GM18502 (cell line): ENCODE results near the gene RXFP3.
"Not testable (repeated sequence)": the region's sequence is repeated elsewhere in the genome, so short reads cannot be mapped to it uniquely, and the experiment has no call there.

Experiments used
- ATAC-seq: cut with Tn5 transposase; IDR thresholded peaks from one replicate; pipeline ENCODE4 v1.9.1; 2021; ENCODE audit warnings: mild to moderate bottlenecking; ENCODE audit not compliant: unreplicated experiment, poor library complexity

The RXFP3 gene

DNA sequence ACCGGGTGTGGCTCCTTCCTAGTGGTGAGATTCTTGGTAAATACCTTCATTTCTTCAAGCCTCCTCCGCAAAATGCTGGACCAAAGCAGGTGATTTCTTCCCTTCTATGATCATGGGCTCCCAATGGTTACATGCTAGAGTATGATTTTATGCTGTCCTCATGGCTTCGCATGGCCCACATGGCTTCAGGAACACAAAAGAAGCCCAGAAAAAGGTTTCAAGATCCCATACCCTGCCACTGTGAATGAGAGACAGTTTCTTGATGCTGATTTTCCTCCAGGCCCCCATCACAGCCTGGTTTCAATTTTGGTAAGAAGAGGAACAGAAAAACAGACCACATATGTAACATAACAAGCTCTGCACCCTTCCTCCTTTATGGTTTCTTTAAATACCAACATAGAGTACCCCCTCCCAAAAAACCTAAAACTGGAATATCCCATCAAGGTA is 2.4 kb upstream of the RXFP3 start:
- peak; percentile 88 for ATAC-seq

DNA sequence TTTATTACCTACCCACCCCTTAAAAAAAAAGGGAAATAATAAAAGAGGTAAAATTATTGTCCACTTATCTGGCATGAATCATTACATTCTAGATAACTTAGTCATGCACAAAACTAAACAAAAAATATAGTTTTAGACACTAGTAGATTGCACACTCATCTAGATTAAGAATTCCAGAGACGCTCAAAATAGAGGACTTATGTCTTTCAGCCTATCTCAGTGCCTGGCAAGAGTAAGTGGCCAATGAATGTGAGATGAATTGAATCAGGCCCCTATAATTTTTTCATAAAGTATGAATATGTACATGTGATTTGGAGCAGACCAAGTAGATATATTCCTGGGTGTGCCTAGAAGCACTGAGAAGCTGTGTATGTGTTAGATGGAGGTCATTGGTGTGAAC is 2.0 kb upstream of the RXFP3 start:
- peak; percentile 34 for ATAC-seq

DNA sequence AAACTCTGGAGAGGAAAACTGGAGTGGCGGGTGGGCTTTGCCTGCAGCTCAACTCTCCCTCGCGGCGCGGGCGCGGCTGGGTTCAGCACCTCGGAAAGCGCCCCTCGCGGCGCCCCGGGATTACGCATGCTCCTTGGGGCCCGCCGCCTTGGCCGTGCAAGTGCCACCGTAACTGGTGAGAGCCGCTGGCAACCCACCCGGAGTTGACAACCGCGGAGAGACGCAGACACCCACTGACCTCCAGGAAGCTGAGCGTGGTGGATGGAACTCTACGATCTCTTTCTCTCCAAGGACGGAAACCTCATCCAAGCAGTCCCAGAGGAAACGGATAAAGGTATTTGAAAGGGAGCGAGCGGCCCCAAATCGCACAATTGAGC is 194 bp upstream of the RXFP3 start:
- ATAC-seq, result peak; percentile 48

DNA sequence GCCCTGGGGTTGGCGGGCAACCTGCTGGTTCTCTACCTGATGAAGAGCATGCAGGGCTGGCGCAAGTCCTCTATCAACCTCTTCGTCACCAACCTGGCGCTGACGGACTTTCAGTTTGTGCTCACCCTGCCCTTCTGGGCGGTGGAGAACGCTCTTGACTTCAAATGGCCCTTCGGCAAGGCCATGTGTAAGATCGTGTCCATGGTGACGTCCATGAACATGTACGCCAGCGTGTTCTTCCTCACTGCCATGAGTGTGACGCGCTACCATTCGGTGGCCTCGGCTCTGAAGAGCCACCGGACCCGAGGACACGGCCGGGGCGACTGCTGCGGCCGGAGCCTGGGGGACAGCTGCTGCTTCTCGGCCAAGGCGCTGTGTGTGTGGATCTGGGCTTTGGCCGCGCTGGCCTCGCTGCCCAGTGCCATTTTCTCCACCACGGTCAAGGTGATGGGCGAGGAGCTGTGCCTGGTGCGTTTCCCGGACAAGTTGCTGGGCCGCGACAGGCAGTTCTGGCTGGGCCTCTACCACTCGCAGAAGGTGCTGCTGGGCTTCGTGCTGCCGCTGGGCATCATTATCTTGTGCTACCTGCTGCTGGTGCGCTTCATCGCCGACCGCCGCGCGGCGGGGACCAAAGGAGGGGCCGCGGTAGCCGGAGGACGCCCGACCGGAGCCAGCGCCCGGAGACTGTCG is 976 bp downstream of the RXFP3 start:
- ATAC-seq, result no peak

DNA sequence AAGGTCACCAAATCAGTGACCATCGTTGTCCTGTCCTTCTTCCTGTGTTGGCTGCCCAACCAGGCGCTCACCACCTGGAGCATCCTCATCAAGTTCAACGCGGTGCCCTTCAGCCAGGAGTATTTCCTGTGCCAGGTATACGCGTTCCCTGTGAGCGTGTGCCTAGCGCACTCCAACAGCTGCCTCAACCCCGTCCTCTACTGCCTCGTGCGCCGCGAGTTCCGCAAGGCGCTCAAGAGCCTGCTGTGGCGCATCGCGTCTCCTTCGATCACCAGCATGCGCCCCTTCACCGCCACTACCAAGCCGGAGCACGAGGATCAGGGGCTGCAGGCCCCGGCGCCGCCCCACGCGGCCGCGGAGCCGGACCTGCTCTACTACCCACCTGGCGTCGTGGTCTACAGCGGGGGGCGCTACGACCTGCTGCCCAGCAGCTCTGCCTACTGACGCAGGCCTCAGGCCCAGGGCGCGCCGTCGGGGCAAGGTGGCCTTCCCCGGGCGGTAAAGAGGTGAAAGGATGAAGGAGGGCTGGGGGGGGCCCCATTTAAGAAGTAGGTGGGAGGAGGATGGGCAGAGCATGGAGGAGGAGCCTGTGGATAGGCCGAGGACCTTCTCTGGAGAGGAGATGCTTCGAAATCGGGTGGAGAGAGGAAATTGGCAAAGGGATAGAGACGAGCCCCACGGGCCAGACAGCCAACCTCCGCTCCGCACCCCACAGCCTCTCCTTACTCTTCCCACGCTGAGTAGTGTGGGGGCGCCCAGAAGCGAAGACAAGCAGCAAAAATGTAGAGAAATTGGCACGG is 1.7 kb downstream of the RXFP3 start:
- ATAC-seq, result no peak

DNA sequence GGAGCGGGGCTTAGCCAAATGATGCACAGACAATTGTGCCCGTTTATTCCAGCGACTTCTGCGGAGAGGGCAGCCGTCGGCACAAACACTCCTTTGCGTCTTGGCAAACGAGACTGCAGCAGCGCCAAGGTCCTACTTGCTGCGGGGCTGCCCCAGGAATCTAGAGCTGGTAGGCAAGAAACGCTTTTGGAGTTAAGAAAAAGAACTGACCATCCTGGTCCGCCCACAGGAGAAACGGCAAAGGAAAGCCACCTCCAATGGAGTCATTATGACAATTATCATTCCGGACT is 2.3 kb downstream of the RXFP3 start:
- no peak for ATAC-seq

DNA sequence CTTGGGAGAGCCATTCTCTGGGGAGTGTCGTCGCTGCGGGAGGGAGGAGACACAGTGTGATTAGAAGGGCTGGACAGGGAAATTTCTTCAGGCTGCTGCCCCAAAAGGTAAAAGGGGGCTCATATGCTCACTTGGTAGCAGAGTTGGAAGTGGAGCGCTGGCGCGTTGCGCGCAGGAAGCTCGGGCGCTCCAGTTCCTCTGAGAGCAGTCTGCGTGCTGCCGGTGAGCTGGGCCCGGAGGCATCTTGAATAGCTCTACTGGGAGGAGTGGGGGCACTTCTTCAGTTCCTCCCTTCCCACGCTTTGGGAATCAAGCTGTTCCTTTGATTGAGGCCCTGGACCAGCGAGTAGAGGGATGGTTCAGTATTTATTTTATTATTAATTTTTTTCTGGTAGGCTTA is 2.7 kb downstream of the RXFP3 start:
- ATAC-seq, result no peak

DNA sequence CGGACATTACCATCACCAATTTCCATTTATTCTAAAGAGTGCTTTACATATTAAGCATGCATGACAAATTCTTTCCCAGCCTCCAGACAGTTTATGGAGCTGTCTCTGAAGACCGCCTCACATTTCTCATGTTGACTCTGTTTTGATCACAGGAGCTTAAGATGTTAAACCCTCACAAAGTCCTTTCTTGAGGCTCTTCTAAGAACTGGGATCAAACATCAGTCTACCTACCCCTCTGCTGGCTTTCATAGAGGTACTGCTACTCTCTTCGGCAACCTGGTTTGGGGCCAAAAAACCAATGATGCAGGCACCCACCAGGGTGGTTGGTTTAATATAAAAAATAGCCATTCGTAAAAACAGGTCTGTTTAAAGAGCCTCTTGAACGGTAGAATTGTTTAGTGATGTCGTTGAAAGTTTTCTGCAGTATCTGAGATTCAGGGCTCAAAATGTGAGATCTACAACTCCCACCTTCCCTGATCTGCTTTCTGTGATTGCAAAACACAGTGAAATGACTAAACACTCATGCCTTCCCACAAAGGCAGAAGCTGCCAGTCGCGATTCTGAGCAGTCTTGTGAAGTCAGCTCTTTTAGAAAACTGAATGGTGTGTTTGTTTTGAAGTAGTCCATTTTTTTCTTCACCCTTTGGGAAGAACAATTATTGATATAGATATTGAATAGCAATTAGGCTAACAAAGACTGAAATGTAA is 3.5 kb downstream of the RXFP3 start:
- ATAC-seq, result no peak

DNA sequence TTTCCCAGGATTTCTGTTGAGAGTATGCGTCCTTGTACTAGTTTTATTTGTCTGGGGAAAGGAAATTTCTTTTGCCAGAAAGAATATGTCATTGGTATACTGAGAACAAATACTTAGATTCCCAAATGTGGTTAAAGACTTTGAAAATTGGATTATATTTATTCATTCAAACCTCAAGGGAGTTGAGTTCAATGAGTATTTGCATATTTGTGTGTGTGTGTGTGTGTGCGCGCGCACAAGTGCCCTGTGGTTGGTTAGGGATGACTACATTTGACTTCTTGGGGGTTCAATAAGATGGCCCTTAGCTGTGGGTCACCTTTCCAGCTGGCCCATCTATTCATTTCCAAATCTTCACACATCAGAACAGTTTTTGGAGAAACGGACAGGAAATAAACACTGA is 4.9 kb downstream of the RXFP3 start:
- ATAC-seq, result no peak

DNA sequence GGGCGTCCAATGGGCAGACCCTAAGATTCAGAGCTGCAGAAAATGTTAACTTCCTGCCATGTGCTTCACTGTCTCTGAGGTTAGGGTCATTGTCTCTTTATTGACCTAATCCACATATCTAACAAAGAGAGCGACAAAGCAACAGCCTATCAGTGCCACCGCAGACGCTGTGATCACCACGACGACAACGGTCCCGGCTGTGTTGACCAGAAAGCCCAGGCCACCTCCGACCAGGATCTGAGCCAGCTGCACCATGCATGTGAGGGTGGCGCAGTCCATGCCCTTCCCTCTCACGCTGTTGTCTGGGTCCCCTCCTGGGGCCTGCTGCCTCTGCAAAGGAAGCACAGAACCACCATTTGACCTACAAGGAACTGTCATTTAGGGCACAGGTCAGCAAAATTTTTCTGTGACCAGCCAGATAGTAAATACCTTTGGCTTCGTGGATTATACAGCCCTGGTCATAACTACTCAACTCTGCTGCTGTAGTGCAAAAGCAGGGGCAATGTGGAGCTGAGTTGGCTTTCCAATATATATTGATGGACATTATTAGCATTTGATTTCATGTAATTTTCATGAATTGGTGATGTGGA is 8.5 kb downstream of the RXFP3 start:
- ATAC-seq, result no peak

DNA sequence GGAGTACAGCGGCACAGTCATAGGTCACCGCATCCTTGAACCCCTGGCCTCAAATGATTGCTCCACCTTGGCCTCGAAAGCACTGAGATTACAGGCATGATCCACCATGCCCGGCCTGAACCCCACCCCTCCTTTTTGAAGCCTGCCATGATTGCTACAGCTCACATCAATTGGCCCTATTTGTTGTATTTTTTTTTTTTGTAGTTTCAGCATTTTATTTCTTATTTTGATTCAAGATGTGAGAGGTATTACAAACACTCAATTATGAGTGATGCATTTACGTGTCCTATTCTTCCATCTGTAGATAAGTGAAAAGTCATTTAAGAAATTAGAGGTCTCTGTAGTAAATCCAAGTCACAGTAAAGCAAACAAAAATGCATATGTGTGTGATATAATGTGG is 16.0 kb downstream of the RXFP3 start:
- not testable (repeated sequence) for ATAC-seq

DNA sequence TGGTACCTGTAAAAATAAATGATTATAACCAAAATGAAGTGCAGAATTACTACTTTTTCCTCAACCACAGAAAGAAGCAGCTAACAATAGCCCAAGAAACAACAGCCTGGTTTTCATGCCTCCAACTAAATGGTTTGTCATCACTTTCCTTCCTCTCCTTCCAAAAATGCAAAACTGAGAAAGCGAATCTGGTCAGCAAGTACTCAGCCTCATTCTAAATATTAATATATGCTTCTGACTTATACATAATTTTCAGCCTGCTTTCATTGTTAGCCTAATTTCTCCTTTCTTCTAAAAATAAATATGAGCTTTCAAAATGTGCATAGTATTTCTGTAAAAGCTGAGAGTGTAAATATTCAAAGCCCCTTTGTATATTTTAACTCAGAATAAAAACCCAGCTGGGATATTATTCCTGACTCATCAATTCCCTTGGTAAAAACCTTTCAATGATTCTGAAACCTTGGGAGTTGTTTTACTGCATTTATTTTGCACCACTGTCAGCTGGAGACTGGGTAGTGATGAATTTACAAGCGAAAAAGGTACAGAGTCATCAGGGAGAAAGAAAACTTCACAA is 21.5 kb downstream of the RXFP3 start:
- no peak for ATAC-seq

DNA sequence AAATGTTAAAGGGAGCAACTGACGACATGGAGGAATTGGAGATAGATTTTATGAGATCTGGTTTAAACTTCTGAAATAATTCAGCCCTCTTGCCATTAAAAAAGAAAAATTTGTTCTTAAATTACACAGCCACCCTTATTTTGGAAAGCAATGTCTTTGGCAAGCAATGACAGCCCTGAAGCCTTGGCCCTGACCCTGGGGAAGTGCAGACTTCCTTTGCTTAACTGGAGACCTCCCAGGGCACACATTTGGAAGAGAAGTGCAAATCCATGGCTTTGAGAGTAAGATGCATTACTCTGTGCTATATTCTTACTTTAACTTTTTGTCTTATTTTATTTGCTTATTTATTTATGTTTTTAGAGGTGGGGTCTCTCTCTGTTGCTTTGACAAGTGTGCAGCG is 22.0 kb downstream of the RXFP3 start:
- ATAC-seq, result no peak

DNA sequence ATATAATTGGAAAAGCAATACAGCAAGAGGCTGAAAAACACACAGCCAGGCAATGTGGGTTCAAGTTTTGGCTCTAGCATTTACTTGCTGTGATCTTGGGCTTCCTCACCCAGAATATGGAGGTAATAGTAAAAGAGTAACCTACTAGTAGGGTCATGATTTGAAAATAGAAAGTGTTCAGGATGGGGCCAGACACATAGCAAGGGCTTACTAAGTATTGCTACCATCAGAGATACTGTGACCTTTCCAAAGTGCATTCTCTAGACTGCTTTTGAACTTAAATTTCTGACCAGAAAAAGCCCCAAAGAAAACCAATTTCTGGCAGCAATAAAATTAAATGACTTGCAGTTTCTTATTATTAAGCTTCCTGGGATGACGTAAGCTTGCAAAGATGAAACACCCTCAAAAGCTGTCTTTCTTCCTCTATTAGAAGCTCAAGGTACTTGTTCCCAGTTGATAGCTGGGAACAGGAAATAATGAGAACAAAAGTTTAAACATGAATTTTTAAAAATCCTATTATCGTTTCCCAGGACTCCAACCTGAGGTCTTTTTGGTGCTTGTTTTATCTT is 28.0 kb downstream of the RXFP3 start:
- peak; percentile 49 for ATAC-seq

DNA sequence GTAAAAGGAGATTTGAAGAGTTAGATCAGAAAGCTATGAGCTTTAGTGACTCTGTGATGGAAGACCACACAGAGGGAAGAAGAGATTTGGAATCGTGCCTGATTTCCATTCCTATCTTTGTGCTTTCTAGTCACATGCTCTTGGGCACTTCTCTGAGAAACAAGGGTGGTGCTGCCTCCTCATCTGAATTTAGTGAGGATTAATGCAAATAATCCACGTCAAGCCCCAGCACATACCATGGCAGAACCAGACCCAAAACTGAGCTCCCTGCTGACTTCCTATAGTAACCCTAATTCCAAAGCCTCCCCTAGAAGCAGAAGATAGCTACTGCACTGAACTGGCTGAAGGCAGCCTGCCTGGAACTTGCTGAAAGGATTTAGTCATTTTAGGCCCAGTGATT is 30.6 kb downstream of the RXFP3 start:
- no peak for ATAC-seq

DNA sequence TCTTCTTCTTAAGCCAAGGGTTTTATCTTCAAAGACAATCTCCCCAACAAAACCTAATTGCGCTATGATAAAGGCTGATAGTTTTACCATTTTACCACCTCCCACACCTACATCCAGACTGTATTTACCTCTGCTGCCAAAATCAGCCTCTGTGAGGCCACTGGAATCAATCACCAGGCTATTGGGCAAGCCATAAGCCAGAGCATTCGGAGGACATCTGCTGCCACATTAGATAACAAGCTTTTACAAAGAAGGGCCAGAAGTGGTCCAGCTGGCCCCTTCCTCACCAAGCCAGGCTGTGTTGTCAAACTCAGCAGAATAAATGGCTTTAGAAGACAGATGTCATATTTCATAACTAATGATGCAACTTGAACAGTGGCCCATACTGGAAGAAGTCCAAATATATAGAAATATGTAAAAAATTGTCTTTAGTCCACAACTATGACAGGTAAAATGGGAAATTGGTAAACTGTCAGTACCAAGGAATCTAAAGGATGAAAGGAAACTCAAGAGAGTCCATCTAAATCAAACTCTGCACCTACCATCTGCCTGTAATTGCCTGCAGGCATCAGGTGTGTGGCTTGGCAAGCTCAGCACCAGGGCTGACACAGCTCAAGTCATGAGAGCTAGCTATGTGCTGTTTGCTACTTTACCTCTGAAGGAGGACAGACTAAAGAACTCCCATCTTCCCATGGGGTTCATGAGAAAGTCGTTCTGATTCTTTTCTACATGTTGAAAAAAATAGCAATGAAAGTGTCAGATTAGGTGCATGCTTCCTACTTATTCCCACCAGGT is 32.2 kb downstream of the RXFP3 start:
- ATAC-seq, result no peak

DNA sequence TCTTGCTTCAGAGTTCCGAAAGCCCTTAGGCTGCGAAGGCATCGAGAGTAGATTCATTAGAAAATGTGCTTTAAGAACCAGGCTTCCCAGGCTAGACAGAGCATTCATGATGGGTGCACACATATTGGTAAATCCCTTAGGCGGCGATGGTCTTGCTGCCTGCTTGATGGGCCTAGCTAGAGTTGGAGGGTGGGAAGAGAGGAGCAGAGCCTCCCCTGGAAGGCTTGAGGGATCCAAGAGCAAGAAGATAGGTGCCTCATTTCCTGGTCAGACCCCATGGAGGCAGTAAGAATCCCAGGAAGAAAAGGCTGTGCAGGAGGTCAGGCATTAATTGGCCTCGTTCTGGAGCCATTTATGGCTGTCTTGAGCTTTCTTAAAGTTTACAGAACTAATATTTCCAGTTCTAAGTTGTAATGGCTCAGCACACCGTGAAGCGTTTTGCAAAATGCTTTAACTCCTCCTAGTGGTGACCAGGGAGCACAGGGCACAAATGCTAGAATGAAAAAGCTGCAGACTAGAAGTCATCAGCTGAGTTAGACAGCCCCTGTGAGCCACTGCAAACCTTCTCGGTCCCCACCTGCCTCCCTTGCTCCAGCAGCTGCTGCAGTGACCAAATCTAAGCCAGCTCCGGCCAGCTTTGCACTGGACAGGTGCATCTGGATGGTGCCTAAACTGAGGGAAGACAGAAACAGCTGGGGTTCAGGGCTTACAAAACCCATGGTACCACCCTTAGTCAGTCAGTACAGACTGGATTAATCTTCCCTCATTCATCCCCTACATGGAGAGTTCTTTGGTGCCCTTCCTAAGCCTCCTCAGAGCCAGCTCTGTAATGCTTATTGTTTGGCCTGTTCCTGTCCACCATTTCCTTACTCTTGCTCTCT is 33.6 kb downstream of the RXFP3 start:
- peak; percentile 84 for ATAC-seq

DNA sequence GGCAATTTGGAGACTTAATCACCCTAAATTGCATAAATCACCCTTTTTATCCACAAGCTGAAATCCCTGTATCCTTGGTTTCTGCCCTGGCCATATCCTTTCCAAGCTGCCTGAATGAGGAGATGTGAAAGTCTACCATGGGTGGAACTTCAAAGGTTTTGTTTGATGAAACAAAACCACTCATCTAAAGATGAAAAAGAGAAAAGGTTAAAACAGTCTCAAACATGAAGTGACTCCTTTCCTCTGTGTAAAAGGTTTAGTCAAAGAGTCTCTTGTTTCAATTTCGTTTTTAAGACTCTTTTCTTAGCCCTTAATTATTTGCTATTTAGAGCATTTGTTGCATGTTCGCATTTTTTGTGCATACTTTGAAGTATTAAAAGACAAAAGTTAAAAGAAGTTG is 37.1 kb downstream of the RXFP3 start:
- peak; percentile 67 for ATAC-seq

DNA sequence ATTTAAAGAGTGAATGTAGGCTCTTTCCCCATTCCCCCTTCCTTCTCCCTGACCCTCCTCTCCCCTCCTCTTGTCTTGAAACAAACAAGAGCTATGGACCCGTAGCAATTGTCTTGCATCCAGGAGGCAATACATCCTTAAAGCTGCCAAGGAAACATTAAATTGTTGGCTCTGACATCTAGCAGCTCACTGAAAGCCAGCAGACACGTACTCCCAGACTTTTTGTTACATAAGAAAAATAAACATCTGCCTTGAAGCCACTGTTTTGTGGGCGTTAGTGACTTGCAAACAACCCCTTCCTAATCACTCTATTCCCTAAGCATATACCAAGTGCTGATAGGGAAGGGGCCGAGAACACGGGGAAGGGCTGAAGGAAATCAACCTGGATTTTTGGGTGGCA is 39.7 kb downstream of the RXFP3 start:
- ATAC-seq, result no peak
